Activated CD8-positive, alpha-beta memory T cell treated with anti-CD3 and anti-CD28 coated beads, Interleukin-2, amount 10 ng/mL, durations not matched to agents 7 days and 5 days (primary cell): ENCODE results near the gene ZFR2. TPM values are rescaled to one million over a fixed set of nuclear protein-coding genes. Genes with fewer than 3 reads are reported as not detected.
"Not testable (repeated sequence)": the region's sequence is repeated elsewhere in the genome, so short reads cannot be mapped to it uniquely, and the experiment has no call there.

ENCODE experiments used
- ATAC-seq: fragments of 150-1000 bp; cut with Tn5 transposase; one replicate; pipeline ENCODE4 v1.10.0; 2021; ENCODE audit warnings: moderate library complexity
- CTCF ChIA-PET: fragments of 350-600 bp; sonication (Branson Sonifier 250); formaldehyde crosslinking; loops from one replicate; lab custom pipeline; 2021; ENCODE audit warnings: antibody characterized with exemption; lab: Charles Lee
- DNase-seq: peaks from one replicate; pipeline ENCODE4 v3.0.0-alpha.2; 2020
- H3K27ac Mint-ChIP-seq: one replicate; pipeline ENCODE4 v1.8.0; 2021; ENCODE audit warnings: mild to moderate bottlenecking, mixed read lengths
- H3K27me3 Mint-ChIP-seq: one replicate; pipeline ENCODE4 v1.8.0; 2021; ENCODE audit warnings: mixed read lengths
- H3K36me3 Mint-ChIP-seq: one replicate; pipeline ENCODE4 v1.8.0; 2021; ENCODE audit warnings: mild to moderate bottlenecking, mixed read lengths
- H3K4me1 Mint-ChIP-seq: one replicate; pipeline ENCODE4 v1.8.0; 2021; ENCODE audit warnings: mixed read lengths
- H3K4me3 Mint-ChIP-seq: one replicate; pipeline ENCODE4 v1.8.0; 2021; ENCODE audit warnings: mild to moderate bottlenecking, moderate library complexity, mixed read lengths
- H3K9me3 Mint-ChIP-seq: one replicate; pipeline ENCODE4 v1.8.0; 2022; ENCODE audit warnings: low read depth, mixed read lengths
- total RNA-seq, 2 experiments: library from RNA; stranded (reverse); gene quantifications; one replicate each; pipeline ENCODE4 v1.2.3, GENCODE V29; 2021

The ZFR2 gene
- total RNA-seq, 2 experiments from 2014 or later, result 0.26 TPM

- no peaks in the 10 kb centered on the region for H3K9me3 Mint-ChIP-seq
- CTCF ChIA-PET, result interaction anchor here (1.0 to 2.8 kb wide), 4 partner anchors 11 to 824 kb away, joined by 3 to 14 read pairs (median 6); partner anchors contain the start of gene MRPL54
- H3K27me3 Mint-ChIP-seq, result no peaks in the 10 kb centered on the region
- no peak overlapping the region for H3K4me3 Mint-ChIP-seq
- DNase-seq (no peak), ATAC-seq (no peak)
- H3K4me1 Mint-ChIP-seq, result peaks cover 5% of the 10 kb centered on the region
- no peak overlapping the region for H3K27ac Mint-ChIP-seq
- peaks cover under 1% of the 10 kb centered on the region for H3K36me3 Mint-ChIP-seq
Measured at GRCh38 chr19:3773814-3774515, 94.9 kb downstream of the ZFR2 start.

- ATAC-seq, result no peak
- CTCF ChIA-PET, result interaction anchor here (1.2 to 2.6 kb wide), 2 partner anchors 9 to 10 kb away, joined by 3 to 8 read pairs; partner anchors contain the start of gene MRPL54
- no peaks in the 10 kb centered on the region for H3K9me3 Mint-ChIP-seq
Measured at GRCh38 chr19:3771906-3772455, 96.9 kb downstream of the ZFR2 start, which contains the start of gene RAX2. Gene RAX2, minus strand, starts transcription at chr19:3772228. Its CDS starts 486 bp downstream, at chr19:3771742.

GRCh38 chr19:3771000-3771905, 97.6 kb downstream of the ZFR2 start:
- Mint-ChIP-seq H3K4me1 (peaks cover 21% of the 10 kb centered on the region), H3K36me3 (peaks cover 8% of the 10 kb centered on the region), H3K27me3 (no peaks in the 10 kb centered on the region), H3K4me3 (no peak overlapping the region), H3K9me3 (no peaks in the 10 kb centered on the region), H3K27ac (no peak overlapping the region)
- ATAC-seq, result no peak
- CTCF ChIA-PET, result interaction anchor here (1.2 to 2.6 kb wide), 2 partner anchors 8 to 10 kb away, joined by 3 to 8 read pairs; partner anchors contain the start of gene MRPL54
- DNase-seq, result no peak

More at GRCh38 chr19:3771906-3772455, 96.9 kb downstream of the ZFR2 start, which contains the start of gene RAX2:
- Mint-ChIP-seq H3K27me3 (no peaks in the 10 kb centered on the region), H3K27ac (no peak within 1 kb of the TSS), H3K36me3 (peaks cover 2% of the 10 kb centered on the region), H3K4me3 (no peak within 1 kb of the TSS), H3K4me1 (peaks cover 14% of the 10 kb centered on the region)
- no peak for DNase-seq

GRCh38 chr19:3770136-3770999, 98.5 kb downstream of the ZFR2 start:
- H3K4me1 Mint-ChIP-seq, result peaks cover 24% of the 10 kb centered on the region
- no peak overlapping the region for H3K27ac Mint-ChIP-seq
- no peaks in the 10 kb centered on the region for H3K27me3 Mint-ChIP-seq
- no peaks in the 10 kb centered on the region for H3K9me3 Mint-ChIP-seq
- no peak overlapping the region for H3K4me3 Mint-ChIP-seq
- DNase-seq (no peak), ATAC-seq (no peak)
- CTCF ChIA-PET, result interaction anchor here (0.6 to 1.2 kb wide), 2 partner anchors 52 to 192 kb away, joined by 3 to 4 read pairs; no protein-coding TSS in a partner anchor
- H3K36me3 Mint-ChIP-seq, result peaks cover 9% of the 10 kb centered on the region

GRCh38 chr19:3769494-3769893, 99.3 kb downstream of the ZFR2 start:
- no peaks in the 10 kb centered on the region for H3K27me3 Mint-ChIP-seq
- ATAC-seq (no peak), DNase-seq (no peak)
- H3K4me3 Mint-ChIP-seq, result no peak overlapping the region
- no peak overlapping the region for H3K27ac Mint-ChIP-seq
- H3K4me1 Mint-ChIP-seq, result peaks cover 24% of the 10 kb centered on the region
- CTCF ChIA-PET, result interaction anchor here (0.6 to 1.2 kb wide), 2 partner anchors 52 to 193 kb away, joined by 3 to 4 read pairs; no protein-coding TSS in a partner anchor
- no peaks in the 10 kb centered on the region for H3K9me3 Mint-ChIP-seq
- H3K36me3 Mint-ChIP-seq, result peaks cover 9% of the 10 kb centered on the region

GRCh38 chr19:3768748-3769099, 100.1 kb downstream of the ZFR2 start:
- H3K27ac Mint-ChIP-seq, result peak overlapping the region; percentile 56
- peaks cover 24% of the 10 kb centered on the region for H3K4me1 Mint-ChIP-seq
- peaks cover 9% of the 10 kb centered on the region for H3K36me3 Mint-ChIP-seq
- no peaks in the 10 kb centered on the region for H3K9me3 Mint-ChIP-seq
- CTCF ChIA-PET, result no interaction called here
- ATAC-seq (no peak), DNase-seq (no peak)
- no peaks in the 10 kb centered on the region for H3K27me3 Mint-ChIP-seq
- H3K4me3 Mint-ChIP-seq, result no peak overlapping the region

GRCh38 chr19:3768015-3768747, 100.7 kb downstream of the ZFR2 start:
- Mint-ChIP-seq H3K27me3 (no peaks in the 10 kb centered on the region), H3K27ac (no peak overlapping the region), H3K36me3 (peaks cover 9% of the 10 kb centered on the region), H3K4me3 (no peak overlapping the region), H3K4me1 (peaks cover 26% of the 10 kb centered on the region), H3K9me3 (no peaks in the 10 kb centered on the region)
- CTCF ChIA-PET, result interaction anchor here (1.2 kb wide), 2 partner anchors 12 to 14 kb away, joined by 3 read pairs; no protein-coding TSS in a partner anchor
- DNase-seq (no peak), ATAC-seq (no peak)

- DNase-seq, result no peak
- Mint-ChIP-seq H3K4me3 (peak overlapping the region; percentile 45), H3K9me3 (no peaks in the 10 kb centered on the region), H3K27ac (peak overlapping the region; percentile 92), H3K27me3 (peaks cover 3% of the 10 kb centered on the region), H3K36me3 (peaks cover 9% of the 10 kb centered on the region), H3K4me1 (peaks cover 28% of the 10 kb centered on the region)
- ATAC-seq, result no peak
- CTCF ChIA-PET, result interaction anchor here (1.2 kb wide), 2 partner anchors 13 to 15 kb away, joined by 3 read pairs; no protein-coding TSS in a partner anchor
Measured at GRCh38 chr19:3767050-3767449, 101.8 kb downstream of the ZFR2 start.

- Mint-ChIP-seq H3K4me3 (peak overlapping the region; percentile 45), H3K27me3 (peaks cover 3% of the 10 kb centered on the region), H3K4me1 (peaks cover 33% of the 10 kb centered on the region), H3K27ac (peak overlapping the region; percentile 92), H3K9me3 (no peaks in the 10 kb centered on the region), H3K36me3 (peaks cover 9% of the 10 kb centered on the region)
- CTCF ChIA-PET, result interaction anchor here (1.2 kb wide), 1 partner anchor 15 kb away, joined by 3 read pairs; no protein-coding TSS in a partner anchor
- ATAC-seq (no peak), DNase-seq (peak; percentile 66)
Measured at GRCh38 chr19:3766520-3766919, 102.3 kb downstream of the ZFR2 start.

GRCh38 chr19:3765757-3766156, 103.1 kb downstream of the ZFR2 start:
- H3K36me3 Mint-ChIP-seq, H3K27me3 Mint-ChIP-seq, H3K4me3 Mint-ChIP-seq, H3K9me3 Mint-ChIP-seq, CTCF ChIA-PET, DNase-seq, ATAC-seq: not testable (repeated sequence)
- Mint-ChIP-seq H3K4me1 (peaks cover 34% of the 10 kb centered on the region), H3K27ac (peak overlapping the region; percentile 92)

- peaks cover 9% of the 10 kb centered on the region for H3K36me3 Mint-ChIP-seq
- CTCF ChIA-PET, result no interaction called here
- no peak for ATAC-seq
- no peaks in the 10 kb centered on the region for H3K9me3 Mint-ChIP-seq
- H3K27ac Mint-ChIP-seq, result no peak overlapping the region
- H3K4me1 Mint-ChIP-seq, result peaks cover 38% of the 10 kb centered on the region
- H3K4me3 Mint-ChIP-seq, result no peak overlapping the region
- peaks cover 3% of the 10 kb centered on the region for H3K27me3 Mint-ChIP-seq
- DNase-seq, result no peak
Measured at GRCh38 chr19:3765121-3765520, 103.7 kb downstream of the ZFR2 start.
